Measurements from ENCODE around the gene SMAD1. TPM values are rescaled to one million over a fixed set of nuclear protein-coding genes. Genes with fewer than 3 reads are reported as not detected.

The SMAD1 gene
- total and polyA plus RNA-seq, 2 of the 4 experiments (the other 2 are of a cell fraction), result 11.6 to 17.6 TPM

DNA sequence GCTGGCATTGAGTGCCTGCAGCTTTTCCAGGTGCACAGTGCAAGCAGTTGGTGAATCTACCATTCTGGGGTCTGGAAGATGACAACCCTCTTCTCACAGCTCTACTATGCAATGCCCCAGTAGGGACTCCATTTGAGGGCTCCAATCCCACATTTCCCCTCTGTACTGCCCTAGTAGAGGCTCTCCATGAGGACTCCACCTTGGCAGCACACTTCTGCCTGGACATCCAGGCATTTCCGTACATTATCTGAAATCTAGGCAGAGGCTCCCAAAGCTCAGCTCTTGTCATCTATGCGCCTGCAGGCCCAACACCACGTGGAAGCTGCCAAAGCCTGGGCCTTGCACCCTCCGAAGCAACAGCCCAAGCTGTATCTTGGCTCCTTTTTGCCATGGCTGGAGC lies 8.4 kb upstream of the SMAD1 start:
- Histone ChIP-seq H4K20me1 (ENCODE audit: insufficient read depth, low read length) (no peaks in the 10 kb centered on the region), H2BK20ac (ENCODE audit: low read depth, low read length) (no peak overlapping the region), H3K9ac (ENCODE audit: low read depth, low read length) (no peak overlapping the region), H3K18ac (ENCODE audit: low read depth, low read length) (no peak overlapping the region), H2BK120ac (ENCODE audit: low read depth, low read length) (no peak overlapping the region), H2AK5ac (ENCODE audit: low read depth, low read length) (no peak overlapping the region), H3K4ac (ENCODE audit: low read depth, low read length) (no peak overlapping the region), H2BK5ac (ENCODE audit: low read depth, low read length, poor library complexity, severe bottlenecking) (no peak overlapping the region), H3K23ac (ENCODE audit: low read depth, low read length) (no peak overlapping the region), H3K4me3 (ENCODE audit: insufficient read depth, low read depth, low read length) (no peak overlapping the region), H3K27ac (ENCODE audit: insufficient read depth, low read length) (no peak overlapping the region), H3K4me2 (ENCODE audit: low read depth, low read length) (no peak overlapping the region), H3K4me1 (ENCODE audit: control insufficient read depth, insufficient read depth, low read length) (no peaks in the 10 kb centered on the region), H2AFZ (replicated peaks; ENCODE audit: low read length, poor library complexity) (no peak overlapping the region), H3K36me3 (ENCODE audit: control insufficient read depth, insufficient read depth, low read length) (no peaks in the 10 kb centered on the region), H3K9me3 (ENCODE audit: control insufficient read depth, insufficient read depth, low read length) (peaks cover 6% of the 10 kb centered on the region), H3K14ac (replicated peaks; ENCODE audit: low read depth, low read length) (no peak overlapping the region), H2BK15ac (ENCODE audit: low read depth, low read length) (no peak overlapping the region), H2AK9ac (replicated peaks; ENCODE audit: low read depth, low read length, poor library complexity) (no peak overlapping the region), H4K8ac (ENCODE audit: low read depth in 2 of 2, low read length in 2 of 2) (no peak overlapping the region), H4K91ac (ENCODE audit: insufficient read depth, low read depth, low read length) (no peak overlapping the region), H4K5ac (ENCODE audit: low read depth, low read length) (no peak overlapping the region), H3K56ac (ENCODE audit: extremely low read depth, insufficient read depth, low read length) (no peak overlapping the region), H3K9me1 (ENCODE audit: insufficient read depth, low read length) (no peaks in the 10 kb centered on the region), H3K27me3 (ENCODE audit: control insufficient read depth, insufficient read depth, low read length) (no peaks in the 10 kb centered on the region), H3K79me1 (ENCODE audit: low read depth in 1 of 2, low read length in 2 of 2) (no peaks in the 10 kb centered on the region)
- dilution Hi-C loops (cut with HindIII; ENCODE audit: low sequenced_read_pairs, unreplicated experiment) (no loop called here), in situ Hi-C loops (cut with MboI; ENCODE audit: low sequenced_read_pairs) (no loop called here), intact Hi-C loops (cut with micrococcal nuclease) (no loop called here)
- TF ChIP-seq CHD1 (IDR thresholded peaks at IDR 0.05; ENCODE audit: low read depth, low read length), result no peak
- TF ChIP-seq MXI1 (IDR thresholded peaks at IDR 0.05; ENCODE audit: borderline replicate concordance, low read depth, low read length), result no peak
- no peak for TF ChIP-seq MAFK (IDR thresholded peaks at IDR 0.05; ENCODE audit: low read depth, low read length)
- no peak for TF ChIP-seq POLR2A (IDR thresholded peaks at IDR 0.05; ENCODE audit: low read depth, low read length)
- no peak for TF ChIP-seq BHLHE40 (IDR thresholded peaks at IDR 0.05; ENCODE audit: low read depth, low read length)
- TF ChIP-seq, protein P1, sequence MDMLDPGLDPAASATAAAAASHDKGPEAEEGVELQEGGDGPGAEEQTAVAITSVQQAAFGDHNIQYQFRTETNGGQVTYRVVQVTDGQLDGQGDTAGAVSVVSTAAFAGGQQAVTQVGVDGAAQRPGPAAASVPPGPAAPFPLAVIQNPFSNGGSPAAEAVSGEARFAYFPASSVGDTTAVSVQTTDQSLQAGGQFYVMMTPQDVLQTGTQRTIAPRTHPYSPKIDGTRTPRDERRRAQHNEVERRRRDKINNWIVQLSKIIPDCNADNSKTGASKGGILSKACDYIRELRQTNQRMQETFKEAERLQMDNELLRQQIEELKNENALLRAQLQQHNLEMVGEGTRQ (IDR thresholded peaks at IDR 0.05; ENCODE audit: low read depth, low read length), result no peak
- TF ChIP-seq RAD21 (IDR thresholded peaks at IDR 0.05; ENCODE audit: low read length), result no peak
- TF ChIP-seq NFE2L2 (IDR thresholded peaks at IDR 0.05; ENCODE audit: low read depth, low read length), result no peak
- TF ChIP-seq RCOR1 (IDR thresholded peaks at IDR 0.05; ENCODE audit: insufficient replicate concordance, low read length), result no peak
- no peak for TF ChIP-seq RFX5 (IDR thresholded peaks at IDR 0.05; ENCODE audit: low read depth, low read length)
- TF ChIP-seq SMC3 (IDR thresholded peaks at IDR 0.05; ENCODE audit: low read depth, low read length), result no peak
- no peak for TF ChIP-seq CEBPB (IDR thresholded peaks at IDR 0.05; ENCODE audit: low read depth, low read length)
- TF ChIP-seq MAZ (IDR thresholded peaks at IDR 0.05; ENCODE audit: borderline replicate concordance, low read depth, low read length), result no peak
- TF ChIP-seq CTCF (conservative IDR thresholded peaks at IDR 0.05; ENCODE audit: low read depth, low read length), result no peak
- TF ChIP-seq ELK1 (IDR thresholded peaks at IDR 0.05; ENCODE audit: borderline replicate concordance, low read depth, low read length), result no peak
- TF ChIP-seq FOS (IDR thresholded peaks at IDR 0.05; ENCODE audit: low read depth, low read length), result no peak
- ATAC-seq (ENCODE audit: low read depth), result no peak
- POLR2A ChIA-PET (ENCODE audit: unreplicated experiment), result no interaction called here
- 55% methylated on average over 4 of the region's 4 CpGs; no CpG with 5 or more reads in 1 of the 2 experiments for WGBS, 2 experiments (ENCODE audit: extremely low coverage in 2 of 2, insufficient read length in 1 of 2)
- no TSS peak for BruUV-seq (replicated peaks)
- CTCF ChIA-PET, result no interaction called here
- no peak for DNase-seq
